Ishikawa (cell line): ENCODE data around the gene NTSR1.

Source experiments
- CEBPB ChIP-seq: IDR thresholded peaks from 2 replicates; pipeline ENCODE4 v1.6.1; 2012
- CREB1 ChIP-seq: IDR thresholded peaks from 2 replicates; pipeline ENCODE4 v1.6.1; 2012; ENCODE audit warnings: low read depth
- EGR1 ChIP-seq: IDR thresholded peaks from 2 replicates; pipeline ENCODE4 v1.6.1; 2012
- EP300 ChIP-seq: IDR thresholded peaks from 2 replicates; pipeline ENCODE4 v1.6.1; 2012; ENCODE audit warnings: borderline replicate concordance
- FOXM1 ChIP-seq: IDR thresholded peaks from 2 replicates; pipeline ENCODE4 v1.6.1; 2012; ENCODE audit warnings: low read depth, borderline replicate concordance
- NFIC ChIP-seq: IDR thresholded peaks from 2 replicates; pipeline ENCODE4 v1.6.1; 2012
- RAD21 ChIP-seq: IDR thresholded peaks from 2 replicates; pipeline ENCODE4 v1.6.1; 2012; ENCODE audit warnings: low read depth
- TAF1 ChIP-seq: IDR thresholded peaks from 2 replicates; pipeline ENCODE4 v1.6.1; 2012; ENCODE audit warnings: low read depth, mild to moderate bottlenecking
- TCF12 ChIP-seq: IDR thresholded peaks from 2 replicates; pipeline ENCODE4 v1.6.1; 2012; ENCODE audit warnings: low read depth
- TEAD4 ChIP-seq: IDR thresholded peaks from 2 replicates; pipeline ENCODE4 v1.6.1; 2012
- YY1 ChIP-seq: IDR thresholded peaks from 2 replicates; pipeline ENCODE4 v1.6.1; 2012; ENCODE audit warnings: low read depth
- ZBTB7A ChIP-seq: IDR thresholded peaks from 2 replicates; pipeline ENCODE4 v1.6.1; 2012; ENCODE audit warnings: low read depth
- TF ChIP-seq, protein P1 (sequence below): IDR thresholded peaks from 2 replicates; pipeline ENCODE4 v1.6.1; 2012
- TF ChIP-seq, protein P2 (sequence below): IDR thresholded peaks from 2 replicates; pipeline ENCODE4 v1.6.1; 2012; ENCODE audit warnings: low read depth, mild to moderate bottlenecking
- TF ChIP-seq, protein P3 (sequence below): IDR thresholded peaks from 2 replicates; pipeline ENCODE4 v1.6.1; 2012

The NTSR1 gene

DNA sequence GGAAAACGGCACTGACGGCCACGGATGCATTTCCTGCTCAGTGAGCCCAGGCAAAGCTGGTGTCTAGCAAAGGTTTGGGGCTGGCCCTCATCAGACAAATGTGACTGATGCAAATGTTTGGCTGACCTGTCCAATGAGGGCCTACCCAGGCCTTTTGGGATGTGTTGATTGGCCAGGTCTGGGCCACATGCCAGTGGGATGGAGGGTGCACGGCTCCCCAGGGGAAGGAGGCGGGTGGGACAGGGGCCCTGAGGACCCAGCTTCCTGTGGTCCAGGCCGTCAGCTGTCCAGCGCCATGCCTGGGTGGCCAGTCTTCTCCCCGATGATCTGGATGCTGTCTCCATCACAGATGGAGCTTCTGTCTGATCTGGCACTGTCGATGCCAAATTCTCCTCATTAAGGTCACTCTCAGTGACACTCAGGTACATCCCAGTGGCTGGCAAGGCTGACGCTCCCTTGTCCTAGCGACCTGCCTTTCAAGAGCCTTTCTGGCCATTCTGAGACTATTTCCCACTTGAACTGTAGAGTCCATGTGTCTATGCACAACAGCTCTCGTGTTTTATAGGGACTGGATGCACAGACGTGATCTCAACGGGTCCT lies 43.0 kb downstream of the NTSR1 start:
- TF ChIP-seq, protein P1, sequence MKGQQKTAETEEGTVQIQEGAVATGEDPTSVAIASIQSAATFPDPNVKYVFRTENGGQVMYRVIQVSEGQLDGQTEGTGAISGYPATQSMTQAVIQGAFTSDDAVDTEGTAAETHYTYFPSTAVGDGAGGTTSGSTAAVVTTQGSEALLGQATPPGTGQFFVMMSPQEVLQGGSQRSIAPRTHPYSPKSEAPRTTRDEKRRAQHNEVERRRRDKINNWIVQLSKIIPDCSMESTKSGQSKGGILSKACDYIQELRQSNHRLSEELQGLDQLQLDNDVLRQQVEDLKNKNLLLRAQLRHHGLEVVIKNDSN = peak; percentile 50
- TF ChIP-seq RAD21 (no peak), ZBTB7A (no peak), EGR1 (no peak), YY1 (no peak), TCF12 (no peak), EP300 (no peak)
- TF ChIP-seq, protein P2, sequence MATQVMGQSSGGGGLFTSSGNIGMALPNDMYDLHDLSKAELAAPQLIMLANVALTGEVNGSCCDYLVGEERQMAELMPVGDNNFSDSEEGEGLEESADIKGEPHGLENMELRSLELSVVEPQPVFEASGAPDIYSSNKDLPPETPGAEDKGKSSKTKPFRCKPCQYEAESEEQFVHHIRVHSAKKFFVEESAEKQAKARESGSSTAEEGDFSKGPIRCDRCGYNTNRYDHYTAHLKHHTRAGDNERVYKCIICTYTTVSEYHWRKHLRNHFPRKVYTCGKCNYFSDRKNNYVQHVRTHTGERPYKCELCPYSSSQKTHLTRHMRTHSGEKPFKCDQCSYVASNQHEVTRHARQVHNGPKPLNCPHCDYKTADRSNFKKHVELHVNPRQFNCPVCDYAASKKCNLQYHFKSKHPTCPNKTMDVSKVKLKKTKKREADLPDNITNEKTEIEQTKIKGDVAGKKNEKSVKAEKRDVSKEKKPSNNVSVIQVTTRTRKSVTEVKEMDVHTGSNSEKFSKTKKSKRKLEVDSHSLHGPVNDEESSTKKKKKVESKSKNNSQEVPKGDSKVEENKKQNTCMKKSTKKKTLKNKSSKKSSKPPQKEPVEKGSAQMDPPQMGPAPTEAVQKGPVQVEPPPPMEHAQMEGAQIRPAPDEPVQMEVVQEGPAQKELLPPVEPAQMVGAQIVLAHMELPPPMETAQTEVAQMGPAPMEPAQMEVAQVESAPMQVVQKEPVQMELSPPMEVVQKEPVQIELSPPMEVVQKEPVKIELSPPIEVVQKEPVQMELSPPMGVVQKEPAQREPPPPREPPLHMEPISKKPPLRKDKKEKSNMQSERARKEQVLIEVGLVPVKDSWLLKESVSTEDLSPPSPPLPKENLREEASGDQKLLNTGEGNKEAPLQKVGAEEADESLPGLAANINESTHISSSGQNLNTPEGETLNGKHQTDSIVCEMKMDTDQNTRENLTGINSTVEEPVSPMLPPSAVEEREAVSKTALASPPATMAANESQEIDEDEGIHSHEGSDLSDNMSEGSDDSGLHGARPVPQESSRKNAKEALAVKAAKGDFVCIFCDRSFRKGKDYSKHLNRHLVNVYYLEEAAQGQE = no peak
- TF ChIP-seq, protein P3, sequence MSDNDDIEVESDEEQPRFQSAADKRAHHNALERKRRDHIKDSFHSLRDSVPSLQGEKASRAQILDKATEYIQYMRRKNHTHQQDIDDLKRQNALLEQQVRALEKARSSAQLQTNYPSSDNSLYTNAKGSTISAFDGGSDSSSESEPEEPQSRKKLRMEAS = no peak

DNA sequence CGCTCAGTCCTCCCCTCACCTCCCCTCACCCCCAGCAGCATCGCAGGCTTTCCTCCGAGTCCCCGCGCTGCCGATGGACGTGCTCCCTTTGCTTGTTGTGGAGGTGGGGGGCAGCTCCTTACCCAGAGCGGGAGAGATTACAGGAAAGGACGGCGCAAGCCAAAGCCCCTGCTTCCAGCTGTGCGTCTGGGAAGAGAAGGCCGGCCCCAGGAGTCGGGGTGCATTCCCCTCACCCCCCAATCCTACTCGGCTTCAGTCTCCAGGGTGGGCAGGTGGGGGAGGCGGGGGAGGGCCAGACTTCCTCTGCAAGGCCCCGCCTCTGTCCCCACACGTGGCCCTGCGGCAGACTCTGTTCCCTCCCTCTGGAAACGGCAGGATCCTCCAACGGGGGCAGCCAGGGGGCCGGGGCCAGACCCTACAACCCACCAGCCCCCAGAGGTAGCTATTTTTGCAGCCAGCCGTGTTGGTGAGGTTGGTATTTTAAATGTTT lies 43.6 kb downstream of the NTSR1 start:
- TF ChIP-seq NFIC = no peak
- TF ChIP-seq YY1 = no peak
- no peak for TF ChIP-seq ZBTB7A
- no peak for TF ChIP-seq EP300
- TF ChIP-seq TCF12 = no peak
- TF ChIP-seq TEAD4 = no peak
- TF ChIP-seq EGR1 = no peak
- TF ChIP-seq, protein P2 = no peak
- TF ChIP-seq RAD21 = no peak
- TF ChIP-seq, protein P1 = no peak
- no peak for TF ChIP-seq FOXM1

DNA sequence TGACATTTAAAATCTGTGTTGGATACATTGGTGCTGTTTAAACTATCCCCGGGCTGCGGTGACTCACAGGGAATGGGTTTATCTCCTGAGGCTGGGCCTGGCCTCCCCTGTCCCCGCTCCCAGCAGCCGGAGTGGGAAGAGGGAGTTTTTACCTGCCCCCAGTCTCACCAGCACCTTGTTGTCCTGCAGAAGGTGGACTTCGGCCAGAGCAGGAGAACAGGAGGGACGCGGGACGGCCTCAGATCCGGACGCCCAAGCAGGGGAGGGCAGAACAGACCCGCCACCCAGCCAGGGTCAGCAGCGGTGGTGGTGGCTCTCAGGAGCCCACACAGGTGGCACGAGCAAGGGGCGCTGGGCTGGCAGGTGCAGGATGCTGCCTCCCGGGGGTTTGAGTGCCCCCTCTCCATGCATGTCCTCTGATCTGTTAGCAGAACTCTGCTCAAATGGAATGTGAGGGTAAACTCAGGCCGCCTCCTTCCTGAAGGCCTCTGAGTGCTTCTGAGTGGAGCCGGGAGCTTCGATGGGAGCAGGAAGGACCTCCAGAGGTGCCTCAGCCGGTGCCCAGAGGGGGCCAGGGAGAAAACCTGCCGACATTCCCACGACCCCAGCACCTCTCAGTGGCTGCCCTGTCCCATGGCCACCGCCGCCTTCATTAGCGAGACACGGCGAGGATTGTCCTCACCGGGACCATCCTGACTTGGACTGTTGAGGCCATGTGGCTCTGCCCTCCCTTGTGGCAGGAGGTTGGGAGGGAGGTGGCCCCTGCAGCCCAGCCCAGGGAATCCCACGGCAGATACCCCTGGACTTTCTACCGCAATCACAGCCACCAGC lies 44.2 kb downstream of the NTSR1 start:
- TF ChIP-seq, protein P1 = no peak
- no peak for TF ChIP-seq EP300

DNA sequence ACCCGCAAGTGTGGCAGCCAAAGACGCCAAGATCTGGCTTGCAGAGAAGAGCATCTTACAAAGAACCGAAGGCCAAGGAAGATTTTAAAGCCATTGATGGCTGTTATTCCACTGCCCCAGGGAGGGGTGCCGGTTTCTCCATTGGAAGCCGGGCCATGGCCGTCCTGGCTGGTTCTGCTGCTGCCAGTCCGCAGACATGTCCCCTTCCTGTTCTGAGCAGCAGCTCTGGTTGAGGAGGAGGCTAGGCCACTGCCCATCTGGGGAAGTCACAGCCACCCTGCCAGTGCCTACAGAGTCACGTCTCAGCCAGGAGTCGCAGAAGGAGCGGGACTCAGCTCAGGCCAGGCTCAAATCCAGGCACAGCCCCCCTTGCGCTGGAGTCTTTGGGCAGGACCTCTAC lies 45.0 kb downstream of the NTSR1 start:
- TF ChIP-seq TCF12 (no peak), NFIC (no peak), YY1 (no peak), TAF1 (no peak), TEAD4 (no peak), CREB1 (no peak), ZBTB7A (no peak), RAD21 (no peak), EGR1 (no peak), FOXM1 (no peak), EP300 (no peak), CEBPB (no peak)
- TF ChIP-seq, protein P3 = no peak
- TF ChIP-seq, protein P1 = no peak
- TF ChIP-seq, protein P2 = no peak
